Measurements from ENCODE around the gene SLC25A21. TPM values are rescaled to one million over a fixed set of nuclear protein-coding genes. Genes with fewer than 3 reads are reported as not detected.
"Not testable (repeated sequence)": the region's sequence is repeated elsewhere in the genome, so short reads cannot be mapped to it uniquely, and the experiment has no call there.

The SLC25A21 gene
- total and polyA plus RNA-seq, 7 experiments from 2014 or later = not detected

DNA sequence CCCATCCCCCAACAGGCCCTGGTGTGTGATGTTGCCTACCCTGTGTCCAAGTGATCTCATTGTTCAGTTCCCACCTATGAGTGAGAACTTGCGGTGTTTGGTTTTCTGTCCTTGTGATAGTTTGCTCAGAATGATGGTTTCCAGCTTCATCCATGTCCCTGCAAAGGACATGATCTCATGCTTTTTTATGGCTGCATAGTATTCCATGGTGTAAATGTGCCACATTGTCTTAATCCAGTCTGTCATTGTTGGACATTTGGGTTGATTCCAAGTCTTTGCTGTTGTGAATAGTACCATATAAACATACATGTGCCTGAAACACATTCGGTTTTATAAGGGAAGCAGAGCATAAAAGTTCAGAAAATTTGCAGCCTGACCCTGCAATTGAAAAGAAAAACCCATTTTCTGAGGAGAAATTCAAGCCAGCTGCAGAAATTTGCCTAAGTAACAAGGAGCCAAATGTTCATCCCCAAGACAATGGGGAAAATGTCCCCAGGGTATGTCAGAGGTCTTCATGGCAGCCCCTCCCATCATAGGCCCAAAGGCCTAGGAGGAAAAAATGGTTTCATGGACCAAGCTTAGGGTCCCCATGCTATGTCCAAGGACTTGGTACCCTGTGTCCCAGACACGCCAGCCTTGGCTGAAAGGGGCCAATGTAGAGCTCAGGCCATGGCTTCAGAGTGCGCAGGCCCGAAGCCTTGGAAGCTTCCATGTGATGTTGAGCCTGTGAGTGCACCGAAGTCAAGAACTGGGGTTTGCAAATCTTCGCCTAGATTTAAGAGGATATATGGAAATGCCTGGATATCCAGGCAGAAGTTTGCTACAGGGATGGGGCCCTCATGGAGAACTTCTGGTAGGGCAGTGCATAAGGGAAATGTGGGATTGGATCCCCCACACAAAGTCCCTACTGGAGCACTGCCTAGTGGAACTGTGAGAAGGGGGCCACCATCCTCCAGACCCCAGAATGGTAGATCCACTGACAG is 33.5 kb upstream of the SLC25A21 start:
- DNase-seq; H3K4me3 Mint-ChIP-seq; H3K4me3 ChIP-seq (ENCODE audit: low read length); H3K4me1 ChIP-seq (ENCODE audit: control insufficient read depth in 2 of 2, insufficient read depth in 2 of 2, low read length in 2 of 2); CTCF ChIA-PET; H3K27me3 ChIP-seq (ENCODE audit: control insufficient read depth in 2 of 2, insufficient read depth in 2 of 2, low read length in 2 of 2); H3K36me3 Mint-ChIP-seq; H3K9me3 ChIP-seq (ENCODE audit: control insufficient read depth in 2 of 3, low read length in 3 of 3); ATAC-seq; POLR2A ChIA-PET; H3K27ac Mint-ChIP-seq; H3K36me3 ChIP-seq (ENCODE audit: control insufficient read depth in 2 of 3, insufficient read depth in 3 of 3, low read length in 3 of 3); H3K27ac ChIP-seq (ENCODE audit: low read depth, low read length); intact Hi-C loops (cut with micrococcal nuclease); H3K27me3 Mint-ChIP-seq; H3K4me1 Mint-ChIP-seq: not testable (repeated sequence)
- H3K9me3 Mint-ChIP-seq = peaks cover 5 to 23% (median 11%) of the 10 kb centered on the region in 11 donors

DNA sequence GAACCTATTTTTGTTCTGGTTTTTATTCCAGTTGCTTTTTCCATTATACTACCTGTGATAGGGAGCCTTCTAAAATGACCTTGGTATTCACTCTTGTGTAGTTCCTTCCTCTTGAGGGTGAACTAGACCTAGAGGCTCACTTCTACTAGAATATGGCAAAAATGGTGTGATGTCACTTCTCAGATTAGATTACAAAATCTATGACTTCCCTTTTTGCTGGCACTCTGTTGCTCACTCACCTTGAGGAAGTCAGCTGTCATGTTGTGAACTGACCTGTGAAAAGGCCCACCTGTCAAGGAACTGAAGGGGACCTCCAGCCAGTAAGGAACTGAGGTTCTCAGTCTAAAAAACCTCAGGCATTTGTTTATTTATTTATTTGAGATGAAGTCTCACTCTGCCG is 31.0 kb upstream of the SLC25A21 start:
- no peak overlapping the region for H3K4me3 Mint-ChIP-seq
- H3K27ac Mint-ChIP-seq = no peak overlapping the region
- intact Hi-C loops (cut with micrococcal nuclease) = no loop called here
- no peak for DNase-seq
- no peaks in the 10 kb centered on the region for H3K36me3 ChIP-seq (ENCODE audit: control insufficient read depth in 2 of 3, insufficient read depth in 3 of 3, low read length in 3 of 3)
- H3K36me3 Mint-ChIP-seq = no peaks in the 10 kb centered on the region
- POLR2A ChIA-PET = no interaction called here
- no peak for ATAC-seq
- no peaks in the 10 kb centered on the region for H3K4me1 ChIP-seq (ENCODE audit: control insufficient read depth in 2 of 2, insufficient read depth in 2 of 2, low read length in 2 of 2)
- H3K27me3 ChIP-seq (ENCODE audit: control insufficient read depth in 2 of 2, insufficient read depth in 2 of 2, low read length in 2 of 2) = no peaks in the 10 kb centered on the region
- peaks cover 0 to 5% (median 3%) of the 10 kb centered on the region in 7 donors for H3K4me1 Mint-ChIP-seq
- H3K9me3 ChIP-seq (ENCODE audit: control insufficient read depth in 2 of 3, low read length in 3 of 3) = peaks cover 0 to 8% (median 0%) of the 10 kb centered on the region in 3 experiments
- no peak overlapping the region for H3K4me3 ChIP-seq (ENCODE audit: low read length)
- no peak overlapping the region for H3K27ac ChIP-seq (ENCODE audit: low read depth, low read length)
- H3K27me3 Mint-ChIP-seq = peaks cover 5 to 15% (median 6%) of the 10 kb centered on the region in 5 donors
- CTCF ChIA-PET = no interaction called here
- peaks cover 5 to 23% (median 10%) of the 10 kb centered on the region in 11 donors for H3K9me3 Mint-ChIP-seq

DNA sequence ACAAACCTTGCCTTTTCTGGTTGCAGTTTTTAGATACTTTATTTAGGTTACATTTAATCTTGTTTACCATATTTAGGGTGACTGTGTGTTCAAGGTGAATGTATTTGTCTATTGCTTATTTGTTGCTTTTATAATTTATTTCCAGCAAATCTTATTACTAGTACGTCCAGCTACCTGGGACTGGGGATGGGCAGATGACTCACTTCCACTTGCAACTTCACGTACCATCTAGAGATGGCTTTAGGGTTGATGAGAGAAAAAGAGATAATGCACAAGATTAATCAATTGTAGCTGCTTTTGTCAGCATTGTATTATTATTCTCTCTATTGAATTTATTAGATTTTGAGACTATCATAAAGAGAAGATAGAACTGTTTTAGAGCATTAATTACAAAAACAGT is 30.4 kb upstream of the SLC25A21 start:
- no peak for ATAC-seq
- H3K9me3 ChIP-seq (ENCODE audit: control insufficient read depth in 2 of 3, low read length in 3 of 3) = peaks cover 0 to 8% (median 0%) of the 10 kb centered on the region in 3 experiments

DNA sequence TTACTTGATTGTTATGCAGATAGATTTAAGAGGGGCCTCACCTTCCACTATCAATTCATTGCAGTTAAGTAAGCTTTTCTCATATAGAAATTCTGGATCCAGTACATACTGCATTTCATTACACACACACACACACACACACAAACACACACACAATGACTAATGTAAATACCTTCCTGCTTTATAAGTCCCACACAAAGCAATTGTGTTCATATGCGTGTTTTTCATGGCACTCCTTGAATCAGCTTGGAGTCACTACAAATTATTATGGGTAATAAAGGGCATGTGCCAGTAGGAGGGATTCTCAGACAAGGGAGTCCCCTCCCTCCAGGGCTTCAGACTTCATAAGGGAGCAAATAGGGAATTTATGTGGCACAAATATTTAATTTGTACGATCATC is 29.9 kb upstream of the SLC25A21 start:
- ChIA-PET CTCF (no interaction called here), POLR2A (no interaction called here)
- Histone ChIP-seq H3K4me1 (ENCODE audit: control insufficient read depth in 2 of 2, insufficient read depth in 2 of 2, low read length in 2 of 2) (no peaks in the 10 kb centered on the region), H3K27me3 (ENCODE audit: control insufficient read depth in 2 of 2, insufficient read depth in 2 of 2, low read length in 2 of 2) (no peaks in the 10 kb centered on the region), H3K27ac (ENCODE audit: low read depth, low read length) (no peak overlapping the region), H3K9me3 (ENCODE audit: control insufficient read depth in 2 of 3, low read length in 3 of 3) (peaks cover 0 to 8% (median 0%) of the 10 kb centered on the region in 3 experiments), H3K36me3 (ENCODE audit: control insufficient read depth in 2 of 3, insufficient read depth in 3 of 3, low read length in 3 of 3) (no peaks in the 10 kb centered on the region), H3K4me3 (ENCODE audit: low read length) (no peak overlapping the region)
- H3K9me3 Mint-ChIP-seq = peaks cover 5 to 25% (median 11%) of the 10 kb centered on the region in 11 donors
- no peak overlapping the region for H3K27ac Mint-ChIP-seq
- DNase-seq (no peak), ATAC-seq (no peak)
- H3K36me3 Mint-ChIP-seq = no peaks in the 10 kb centered on the region
- no peak overlapping the region for H3K4me3 Mint-ChIP-seq
- peaks cover 0 to 16% (median 14%) of the 10 kb centered on the region in 7 donors for H3K4me1 Mint-ChIP-seq
- intact Hi-C loops (cut with micrococcal nuclease) = no loop called here
- H3K27me3 Mint-ChIP-seq = peaks cover 15 to 24% (median 17%) of the 10 kb centered on the region in 5 donors

More for the DNA sequence above, 30.4 kb upstream of the SLC25A21 start:
- peaks cover 0 to 11% (median 9%) of the 10 kb centered on the region in 7 donors for H3K4me1 Mint-ChIP-seq
- intact Hi-C loops (cut with micrococcal nuclease) = no loop called here
- no peak overlapping the region for H3K4me3 Mint-ChIP-seq
- no peak overlapping the region for H3K27ac Mint-ChIP-seq
- no peaks in the 10 kb centered on the region for H3K36me3 Mint-ChIP-seq
- H3K27me3 Mint-ChIP-seq = peaks cover 11 to 21% (median 12%) of the 10 kb centered on the region in 5 donors
- no peaks in the 10 kb centered on the region for H3K4me1 ChIP-seq (ENCODE audit: control insufficient read depth in 2 of 2, insufficient read depth in 2 of 2, low read length in 2 of 2)
- H3K36me3 ChIP-seq (ENCODE audit: control insufficient read depth in 2 of 3, insufficient read depth in 3 of 3, low read length in 3 of 3) = no peaks in the 10 kb centered on the region
- H3K4me3 ChIP-seq (ENCODE audit: low read length) = no peak overlapping the region
- ChIA-PET POLR2A (no interaction called here), CTCF (no interaction called here)
- no peak for DNase-seq
- H3K27ac ChIP-seq (ENCODE audit: low read depth, low read length) = no peak overlapping the region
- H3K27me3 ChIP-seq (ENCODE audit: control insufficient read depth in 2 of 2, insufficient read depth in 2 of 2, low read length in 2 of 2) = no peaks in the 10 kb centered on the region
- H3K9me3 Mint-ChIP-seq = peaks cover 5 to 23% (median 10%) of the 10 kb centered on the region in 11 donors

DNA sequence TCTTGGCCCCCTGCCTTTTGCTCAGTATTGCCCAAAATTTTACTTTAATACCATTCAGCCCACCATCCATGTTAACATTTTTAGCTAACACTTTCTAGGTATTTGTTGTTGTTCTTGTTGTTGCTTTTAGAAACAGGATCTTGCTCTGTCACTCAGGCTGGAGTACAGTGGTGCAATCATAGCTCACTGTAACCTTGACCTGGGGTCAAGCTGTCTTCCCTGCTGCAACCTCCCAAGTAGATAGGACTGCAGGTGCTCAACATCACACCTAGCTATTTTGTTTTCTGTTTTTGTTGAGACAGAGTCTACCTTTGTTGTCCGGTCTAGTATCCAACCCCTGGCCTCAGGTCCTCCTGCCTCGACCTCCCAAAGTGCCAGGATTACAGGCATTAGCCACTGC is 29.3 kb upstream of the SLC25A21 start:
- Mint-ChIP-seq H3K36me3 (no peaks in the 10 kb centered on the region), H3K9me3 (peaks cover 4 to 21% (median 10%) of the 10 kb centered on the region in 11 donors), H3K27me3 (peaks cover 18 to 29% (median 20%) of the 10 kb centered on the region in 5 donors), H3K4me3 (no peak overlapping the region), H3K27ac (no peak overlapping the region), H3K4me1 (peaks cover 0 to 19% (median 17%) of the 10 kb centered on the region in 7 donors)
- Histone ChIP-seq H3K27me3 (ENCODE audit: control insufficient read depth in 2 of 2, insufficient read depth in 2 of 2, low read length in 2 of 2) (no peaks in the 10 kb centered on the region), H3K27ac (ENCODE audit: low read depth, low read length) (no peak overlapping the region), H3K9me3 (ENCODE audit: control insufficient read depth in 2 of 3, low read length in 3 of 3) (peaks cover 0 to 8% (median 0%) of the 10 kb centered on the region in 3 experiments), H3K4me3 (ENCODE audit: low read length) (no peak overlapping the region), H3K4me1 (ENCODE audit: control insufficient read depth in 2 of 2, insufficient read depth in 2 of 2, low read length in 2 of 2) (no peaks in the 10 kb centered on the region), H3K36me3 (ENCODE audit: control insufficient read depth in 2 of 3, insufficient read depth in 3 of 3, low read length in 3 of 3) (no peaks in the 10 kb centered on the region)
- DNase-seq (no peak), ATAC-seq (no peak)
- CTCF ChIA-PET = no interaction called here
- POLR2A ChIA-PET = no interaction called here
- intact Hi-C loops (cut with micrococcal nuclease) = no loop called here

DNA sequence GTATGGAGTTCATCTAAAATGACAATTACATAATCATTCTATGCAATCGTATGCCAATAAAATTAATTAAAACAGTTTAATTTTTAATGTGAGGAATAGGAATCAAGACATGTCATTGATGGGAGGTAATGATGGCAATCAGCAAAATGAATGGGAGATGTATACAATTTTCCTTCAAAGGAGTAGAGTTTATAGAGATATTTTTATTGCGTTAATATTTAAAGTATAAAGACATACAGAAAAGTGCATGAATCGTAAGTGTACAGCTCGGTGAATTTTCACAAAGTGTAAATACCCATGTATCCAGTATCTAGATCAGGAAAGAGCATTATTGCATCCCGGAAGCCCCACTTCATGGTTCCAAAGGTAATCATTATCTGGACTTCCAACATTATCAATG is 26.5 kb upstream of the SLC25A21 start:
- no peak for ATAC-seq
- Mint-ChIP-seq H3K36me3 (no peaks in the 10 kb centered on the region), H3K4me3 (peak overlapping the region in 4 of 10 donors; percentile 53 to 71 (median 60)), H3K27me3 (peaks cover 20 to 41% (median 28%) of the 10 kb centered on the region in 5 donors), H3K27ac (no peak overlapping the region), H3K9me3 (peaks cover 0 to 7% (median under 1%) of the 10 kb centered on the region in 11 donors), H3K4me1 (peaks cover 0 to 22% (median 18%) of the 10 kb centered on the region in 7 donors)
- ChIA-PET CTCF (interaction anchor here (0.7 kb wide), 1 partner anchor 296 kb away, joined by 3 read pairs; no protein-coding TSS in a partner anchor), POLR2A (interaction anchor here (0.6 kb wide), 1 partner anchor 18 kb away, joined by 3 read pairs; no protein-coding TSS in a partner anchor)
- H3K4me3 ChIP-seq (ENCODE audit: low read length) = no peak overlapping the region
- intact Hi-C loops (cut with micrococcal nuclease) = no loop called here
- no peaks in the 10 kb centered on the region for H3K36me3 ChIP-seq (ENCODE audit: control insufficient read depth in 2 of 3, insufficient read depth in 3 of 3, low read length in 3 of 3)
- no peaks in the 10 kb centered on the region for H3K4me1 ChIP-seq (ENCODE audit: control insufficient read depth in 2 of 2, insufficient read depth in 2 of 2, low read length in 2 of 2)
- H3K27ac ChIP-seq (ENCODE audit: low read depth, low read length) = no peak overlapping the region
- H3K9me3 ChIP-seq (ENCODE audit: control insufficient read depth in 2 of 3, low read length in 3 of 3) = no peaks in the 10 kb centered on the region
- DNase-seq = no peak
- H3K27me3 ChIP-seq (ENCODE audit: control insufficient read depth in 2 of 2, insufficient read depth in 2 of 2, low read length in 2 of 2) = no peaks in the 10 kb centered on the region

Measured in naive thymus-derived CD4-positive, alpha-beta T cell (primary cell).